Measurements from ENCODE around the gene HAUS2.

The HAUS2 gene

GRCh38 chr15:42602501-42602900, 53.9 kb downstream of the HAUS2 start:
- no peak overlapping the region for H3K4me3 ChIP-seq (ENCODE audit: low read depth, low read length)
- TF ChIP-seq POLR2A (IDR thresholded peaks at IDR 0.05; ENCODE audit: extremely low read depth, insufficient read length) = no peak
- no peak for TF ChIP-seq CTCF (IDR thresholded peaks at IDR 0.05; ENCODE audit: low read depth, low read length)
- TF ChIP-seq MAX (IDR thresholded peaks at IDR 0.05; ENCODE audit: low read depth, low read length) = no peak
- TF ChIP-seq MYC (IDR thresholded peaks at IDR 0.05; ENCODE audit: low read depth, low read length) = no peak
- peak; percentile 27 for DNase-seq (ENCODE audit: low read depth)

GRCh38 chr15:42603978-42604377, 55.3 kb downstream of the HAUS2 start:
- no peak overlapping the region for H3K4me3 ChIP-seq (ENCODE audit: low read depth, low read length)
- DNase-seq (ENCODE audit: low read depth) = no peak
- TF ChIP-seq CTCF (IDR thresholded peaks at IDR 0.05; ENCODE audit: low read depth, low read length) (no peak), POLR2A (IDR thresholded peaks at IDR 0.05; ENCODE audit: extremely low read depth, insufficient read length) (no peak), MYC (IDR thresholded peaks at IDR 0.05; ENCODE audit: low read depth, low read length) (no peak), MAX (IDR thresholded peaks at IDR 0.05; ENCODE audit: low read depth, low read length) (no peak)

- TF ChIP-seq MAX (IDR thresholded peaks at IDR 0.05; ENCODE audit: low read depth, low read length) (peak; percentile 68), POLR2A (IDR thresholded peaks at IDR 0.05; ENCODE audit: extremely low read depth, insufficient read length) (no peak), MYC (IDR thresholded peaks at IDR 0.05; ENCODE audit: low read depth, low read length) (no peak)
- H3K4me3 ChIP-seq (ENCODE audit: low read depth, low read length) = no peak overlapping the region
- DNase-seq (ENCODE audit: low read depth) = peak; percentile 76
Observed at GRCh38 chr15:42604894-42605744, 56.5 kb downstream of the HAUS2 start.

GRCh38 chr15:42605796-42606195, 57.2 kb downstream of the HAUS2 start:
- TF ChIP-seq MYC (IDR thresholded peaks at IDR 0.05; ENCODE audit: low read depth, low read length) (no peak), CTCF (IDR thresholded peaks at IDR 0.05; ENCODE audit: low read depth, low read length) (no peak), POLR2A (IDR thresholded peaks at IDR 0.05; ENCODE audit: extremely low read depth, insufficient read length) (no peak), MAX (IDR thresholded peaks at IDR 0.05; ENCODE audit: low read depth, low read length) (no peak)
- DNase-seq (ENCODE audit: low read depth) = no peak
- H3K4me3 ChIP-seq (ENCODE audit: low read depth, low read length) = no peak overlapping the region

GRCh38 chr15:42608110-42608531, 59.5 kb downstream of the HAUS2 start:
- no peak for TF ChIP-seq CTCF (IDR thresholded peaks at IDR 0.05; ENCODE audit: low read depth, low read length)
- TF ChIP-seq POLR2A (IDR thresholded peaks at IDR 0.05; ENCODE audit: extremely low read depth, insufficient read length) = no peak
- peak; percentile 40; the same call in 1 of the 2 replicates for TF ChIP-seq MAX (IDR thresholded peaks at IDR 0.05; ENCODE audit: low read depth, low read length)
- peak; percentile 77 for TF ChIP-seq MYC (IDR thresholded peaks at IDR 0.05; ENCODE audit: low read depth, low read length)
- DNase-seq (ENCODE audit: low read depth) = peak; percentile 96
- peak overlapping the region; percentile 8 for H3K4me3 ChIP-seq (ENCODE audit: low read depth, low read length)

Data from NB4 (cell line).